Stimulated activated CD4-positive, alpha-beta T cell treated with anti-CD3 and anti-CD28 coated beads, Interleukin-12 subunit alpha, Interleukin-12 subunit beta, amount 100 ng/mL, for 48 hours (primary cell): Measurements from ENCODE around the gene HMGCS1.
"Not testable (repeated sequence)": the region's sequence is repeated elsewhere in the genome, so short reads cannot be mapped to it uniquely, and the experiment has no call there.

ENCODE experiments used
- DNase-seq, 3 donors: peaks; one replicate each; pipeline ENCODE4 v3.0.0-alpha.2; 2020; ENCODE audit warnings: low read depth in 2 of 3, low spot score in 1 of 3

HMGCS1 gene

GRCh38 chr5:43275391-43275790 lies 37.8 kb downstream of the HMGCS1 start:
- no peak for DNase-seq

DNA sequence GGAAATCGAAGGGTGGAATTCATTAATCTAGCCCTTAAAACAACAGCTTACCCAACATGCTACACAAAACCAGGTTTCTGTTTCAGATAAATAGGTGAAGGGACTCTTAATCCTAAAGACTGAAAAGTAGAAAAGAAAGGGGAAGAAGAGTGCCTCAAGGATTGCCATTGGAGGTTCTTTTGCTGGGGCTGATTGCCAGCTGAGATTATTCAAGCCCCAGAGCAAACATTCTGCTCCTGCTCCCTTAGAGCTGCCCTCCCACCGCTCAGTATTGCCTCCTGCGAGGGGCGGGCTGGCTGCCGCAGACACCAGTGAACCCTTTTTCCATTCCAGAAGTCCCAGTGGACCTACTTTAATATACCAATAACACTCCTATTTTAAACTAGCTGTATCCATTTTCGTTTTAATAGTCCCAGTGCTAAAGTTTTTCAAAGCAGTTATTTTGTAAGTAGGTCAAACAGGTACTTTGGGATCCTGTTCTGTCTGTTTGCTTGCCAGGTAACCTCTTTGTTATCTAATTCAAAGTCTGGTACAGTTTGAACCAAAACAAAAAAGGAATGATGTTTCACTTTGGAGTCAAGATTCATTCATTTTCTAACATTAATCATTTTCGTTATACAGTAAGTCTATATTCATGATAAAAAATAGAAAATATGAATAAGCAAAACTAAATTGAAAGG lies 38.6 kb downstream of the HMGCS1 start:
- DNase-seq: no peak

- DNase-seq: no peak
These were observed 39.7 kb downstream of the HMGCS1 start for GRCh38 chr5:43273552-43273951.

DNA sequence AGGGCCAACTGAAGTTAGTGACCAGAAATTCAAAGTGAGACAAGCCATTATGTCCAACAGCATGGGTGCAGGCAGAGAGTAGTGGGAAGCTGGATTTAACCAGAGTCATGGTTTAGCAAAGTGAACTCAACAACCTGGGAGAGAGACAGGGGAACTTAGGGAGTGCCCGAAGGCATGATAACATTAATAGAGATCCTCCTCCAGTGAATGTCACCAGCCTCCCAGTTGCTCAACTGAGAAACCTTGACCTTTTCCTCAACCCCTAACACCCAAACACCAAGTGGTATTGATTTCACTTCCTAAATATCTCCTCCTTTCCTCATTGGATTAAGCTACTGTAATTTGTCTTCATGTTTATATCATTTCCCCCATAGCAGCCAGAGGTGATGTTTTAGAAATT lies 42.6 kb downstream of the HMGCS1 start:
- no peak for DNase-seq

DNA sequence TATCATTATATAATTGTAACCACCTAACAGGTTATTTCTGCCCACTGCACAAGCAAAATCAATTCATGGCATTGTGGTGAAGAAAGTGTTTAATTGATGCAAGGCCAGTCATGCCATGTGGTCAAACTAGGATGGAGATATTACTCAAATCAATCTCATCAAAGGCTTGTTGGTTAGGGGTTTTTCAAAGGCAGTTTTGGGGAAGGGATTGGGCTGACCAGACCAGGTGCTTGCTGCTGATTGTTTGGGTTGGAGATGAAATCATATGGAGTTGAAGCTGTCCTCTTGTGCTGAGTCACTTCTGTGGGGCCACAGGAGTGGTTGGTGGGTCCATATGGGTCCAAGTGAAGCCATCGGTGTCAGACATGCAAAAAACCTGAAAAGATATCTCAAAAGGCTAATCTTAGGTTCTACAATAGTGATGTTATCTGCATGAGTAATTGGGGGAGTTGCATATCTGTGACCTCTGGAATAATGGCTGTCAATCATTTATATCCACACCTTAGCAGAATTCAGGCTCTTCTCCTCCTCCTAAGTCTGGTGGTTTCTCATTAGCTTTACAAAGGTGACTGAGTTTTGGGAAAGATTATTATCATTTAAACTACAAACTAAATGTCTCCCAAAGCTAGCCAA lies 44.9 kb downstream of the HMGCS1 start:
- DNase-seq: no peak

DNA sequence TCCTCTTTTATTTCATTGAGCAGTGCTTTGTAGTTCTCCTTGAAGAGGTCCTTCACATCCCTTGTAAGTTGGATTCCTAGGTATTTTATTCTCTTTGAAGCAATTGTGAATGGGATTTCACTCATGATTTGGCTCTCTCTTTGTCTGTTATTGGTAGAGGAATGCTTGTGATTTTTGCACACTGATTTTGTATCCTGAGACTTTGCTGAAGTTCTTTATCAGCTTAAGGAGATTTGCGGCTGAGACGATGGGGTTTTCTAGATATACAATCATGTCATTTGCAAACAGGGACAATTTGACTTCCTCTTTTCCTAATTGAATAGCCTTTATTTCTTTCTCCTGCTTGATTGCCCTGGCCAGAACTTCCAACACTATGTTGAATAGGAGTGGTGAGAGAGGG lies 50.9 kb downstream of the HMGCS1 start:
- DNase-seq: not testable (repeated sequence)

GRCh38 chr5:43258116-43258515 lies 55.1 kb downstream of the HMGCS1 start:
- DNase-seq: no peak

GRCh38 chr5:43256261-43256966 lies 56.8 kb downstream of the HMGCS1 start:
- DNase-seq: no peak

- DNase-seq: no peak
These were observed 57.5 kb downstream of the HMGCS1 start for GRCh38 chr5:43255704-43256103.

DNA sequence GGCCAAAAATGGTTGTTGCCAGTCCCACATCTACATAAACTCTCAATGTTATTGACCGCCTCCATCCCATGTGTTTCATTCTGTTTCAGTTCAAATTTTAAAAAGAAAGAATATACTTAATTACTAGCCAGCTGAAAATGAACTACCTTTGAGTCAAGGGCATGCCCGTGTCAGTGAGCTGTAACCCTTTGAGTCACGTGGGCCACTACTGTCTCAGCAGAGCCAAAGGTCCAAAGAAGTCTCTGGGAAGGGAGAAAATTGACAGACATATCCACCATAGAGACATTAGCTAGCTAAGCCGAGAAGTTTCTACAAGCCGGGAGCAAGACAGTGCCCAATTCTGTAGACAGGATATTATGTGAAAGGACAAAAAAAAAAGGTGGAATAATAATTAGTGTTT lies 61.5 kb downstream of the HMGCS1 start:
- no peak for DNase-seq

GRCh38 chr5:43245724-43246385 lies 67.4 kb downstream of the HMGCS1 start:
- no peak for DNase-seq

DNA sequence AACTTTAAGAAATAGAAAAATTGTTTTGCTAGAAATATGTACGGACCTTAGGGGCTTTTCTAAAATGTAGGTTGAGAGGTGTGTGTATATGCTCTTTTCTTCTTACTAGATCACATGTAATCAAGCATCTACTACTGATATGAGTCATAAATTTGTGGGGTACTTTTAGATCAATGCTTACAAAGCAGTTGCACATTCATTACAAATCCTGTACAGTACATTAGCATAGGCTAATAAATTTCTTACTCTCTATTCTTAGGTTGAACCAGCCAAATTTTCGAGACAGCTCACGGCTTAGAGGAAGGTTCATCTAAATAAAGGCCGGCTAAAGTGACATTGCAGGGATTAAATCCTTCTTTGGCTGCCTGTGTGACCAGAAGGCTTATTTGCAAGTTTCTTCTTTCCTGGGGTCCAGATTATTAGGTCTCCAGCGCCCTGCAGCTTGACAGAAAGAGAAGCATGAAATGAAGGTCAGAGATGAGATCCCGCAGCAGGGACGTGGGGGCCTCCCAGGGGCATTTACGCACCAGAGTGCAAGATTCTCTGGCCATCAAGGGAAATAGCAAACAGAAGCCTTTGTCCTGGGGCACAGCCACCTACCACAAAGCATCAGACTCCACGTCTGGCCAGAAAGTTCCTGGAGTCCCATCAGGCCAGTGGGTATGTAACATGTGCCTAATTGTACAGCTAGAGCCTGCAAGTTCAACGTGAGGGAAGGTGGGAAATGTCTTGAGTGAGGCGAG lies 68.2 kb downstream of the HMGCS1 start:
- no peak for DNase-seq

GRCh38 chr5:43243270-43243669 lies 69.9 kb downstream of the HMGCS1 start:
- no peak for DNase-seq

GRCh38 chr5:43242196-43242595 lies 71.0 kb downstream of the HMGCS1 start:
- no peak for DNase-seq
